Activated gamma-delta T cell (primary cell): Measurements from ENCODE around the gene MAP4.
"Not testable (repeated sequence)": the region's sequence is repeated elsewhere in the genome, so short reads cannot be mapped to it uniquely, and the experiment has no call there.

ENCODE experiments used
- DNase-seq: peaks from one replicate; lab custom pipeline; 2025; lab: John Stamatoyannopoulos, UW
- total RNA-seq, 2 donors: gene quantifications; one replicate each; lab custom pipeline; 2026; lab: John Stamatoyannopoulos, UW

MAP4 gene
- 91.0 to 112 reads per million in 2 donors for total RNA-seq

GRCh38 chr3:48016301-48016973, at the start of gene MAP4:
MAP4 (minus strand) TSS chr3:48016416; CDS start chr3:47998860, 17,556 bp downstream.
- DNase-seq = no peak

GRCh38 chr3:48065035-48065434, 48.8 kb upstream of the MAP4 start:
- no peak for DNase-seq

GRCh38 chr3:48064292-48064829, 48.1 kb upstream of the MAP4 start:
- DNase-seq = no peak

- not testable (repeated sequence) for DNase-seq
Measured at GRCh38 chr3:48061586-48061985, 45.4 kb upstream of the MAP4 start.

- no peak for DNase-seq
Measured at GRCh38 chr3:48058091-48058490, 41.9 kb upstream of the MAP4 start.

GRCh38 chr3:48057521-48057920, 41.3 kb upstream of the MAP4 start:
- no peak for DNase-seq

- no peak for DNase-seq
Measured at GRCh38 chr3:48047841-48048464, 31.7 kb upstream of the MAP4 start.

- no peak for DNase-seq
Measured at GRCh38 chr3:48042071-48042760, 26.0 kb upstream of the MAP4 start.

- no peak for DNase-seq
Measured at GRCh38 chr3:48039487-48040190, 23.4 kb upstream of the MAP4 start.

GRCh38 chr3:48038971-48039481, 22.8 kb upstream of the MAP4 start:
- no peak for DNase-seq

GRCh38 chr3:48034000-48034516, 17.8 kb upstream of the MAP4 start:
- DNase-seq = no peak

GRCh38 chr3:48030188-48030587, 14.0 kb upstream of the MAP4 start:
- DNase-seq = no peak

GRCh38 chr3:48026951-48027908, 11.0 kb upstream of the MAP4 start:
- DNase-seq = no peak

- DNase-seq = no peak
Measured at GRCh38 chr3:48026098-48026497, 9.9 kb upstream of the MAP4 start.

- DNase-seq = no peak
Measured at GRCh38 chr3:48024401-48024800, 8.2 kb upstream of the MAP4 start.

GRCh38 chr3:48023377-48023776, 7.2 kb upstream of the MAP4 start:
- DNase-seq = no peak

- DNase-seq = no peak
Measured at GRCh38 chr3:48022178-48022577, 6.0 kb upstream of the MAP4 start.

- DNase-seq = no peak
Measured at GRCh38 chr3:48018841-48019240, 2.6 kb upstream of the MAP4 start.

GRCh38 chr3:48015431-48016180, 610 bp downstream of the MAP4 start:
- DNase-seq = no peak

- DNase-seq = no peak
Measured at GRCh38 chr3:48014358-48014757, 1.9 kb downstream of the MAP4 start.
